Thoracic aorta (tissue), 2 donors: Measurements from ENCODE around the gene PIK3AP1. TPM values are rescaled to one million over a fixed set of nuclear protein-coding genes. Genes with fewer than 3 reads are reported as not detected.
"Not testable (repeated sequence)": the region's sequence is repeated elsewhere in the genome, so short reads cannot be mapped to it uniquely, and the experiment has no call there.

Experiments used
- ATAC-seq: fragments of 150-250 bp; one replicate; pipeline ENCODE4 v1.8.0; 2017; ENCODE audit warnings: low read depth; ENCODE audit not compliant: insufficient number of reproducible peaks, low FRiP score
- DNase-seq: peaks from one replicate; pipeline ENCODE4 v3.0.0-alpha.2; 2020; ENCODE audit warnings: low spot score
- H3K27ac ChIP-seq, 2 donors: fragments of 200-600 bp; sonication (generic); 1 replicate in 1 of 2; 2 replicates in 1 of 2; pipeline ENCODE4 v1.5.1; 2016; ENCODE audit warnings: mild to moderate bottlenecking in 2 of 2, moderate library complexity in 2 of 2
- H3K27me3 ChIP-seq: fragments of 200-600 bp; sonication (generic); replicated peaks from 2 replicates; pipeline ENCODE4 v1.6.0; 2016; ENCODE audit warnings: mild to moderate bottlenecking; ENCODE audit not compliant: insufficient read depth
- H3K36me3 ChIP-seq: fragments of 200-600 bp; sonication (generic); one replicate; pipeline ENCODE4 v1.5.1; 2016
- H3K4me1 ChIP-seq, 2 donors: fragments of 200-600 bp; sonication (generic); 1 replicate in 1 of 2; 2 replicates in 1 of 2; pipeline versions ENCODE4 v1.5.1 to v1.6.0; 2016; ENCODE audit warnings: low read depth in 2 of 2, mild to moderate bottlenecking in 1 of 2; ENCODE audit not compliant: control insufficient read depth in 1 of 2
- H3K4me3 ChIP-seq: fragments of 200-600 bp; sonication (generic); 2 replicates; pipeline ENCODE4 v1.5.1; 2016; ENCODE audit warnings: mild to moderate bottlenecking
- H3K9me3 ChIP-seq: fragments of 200-600 bp; sonication (generic); 2 replicates; pipeline ENCODE4 v1.5.1; 2016
- total RNA-seq, 2 donors: library from RNA; depleted of rRNA; stranded (reverse); fragments of >200 nt; gene quantifications; one replicate each; pipeline versions ENCODE4 v1.1.0 to v1.2.3, GENCODE V29; 2016
- TF ChIP-seq, protein P1 (sequence below): fragments of 200-600 bp; sonication (generic); IDR thresholded peaks from one replicate; pipeline ENCODE4 v1.5.1; 2019; ENCODE audit warnings: antibody characterized with exemption

The PIK3AP1 gene
- total RNA-seq, 2 donors from 2014 or later: 20.2 to 23.6 TPM

DNA sequence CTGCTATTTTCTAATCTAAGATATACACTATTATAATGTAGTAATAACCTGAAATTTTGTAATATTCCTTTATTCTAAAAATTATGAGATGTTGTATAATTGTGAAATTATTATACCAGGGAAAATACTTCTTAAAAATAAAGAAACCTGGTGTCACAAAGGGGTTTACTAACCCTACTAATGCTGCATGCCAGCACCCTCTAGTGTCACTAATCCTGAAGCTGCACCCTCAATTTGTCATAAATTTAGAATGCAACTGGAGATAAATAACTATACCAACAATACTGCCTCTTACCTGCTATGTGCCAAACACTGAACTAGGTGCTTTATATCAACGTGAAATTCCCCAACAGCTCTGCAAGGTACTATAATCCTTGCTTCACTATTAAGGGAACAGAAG lies 164.3 kb downstream of the PIK3AP1 start:
- ATAC-seq (no peak), DNase-seq (no peak)
- no peak overlapping the region for H3K27ac ChIP-seq
- TF ChIP-seq, protein P1, sequence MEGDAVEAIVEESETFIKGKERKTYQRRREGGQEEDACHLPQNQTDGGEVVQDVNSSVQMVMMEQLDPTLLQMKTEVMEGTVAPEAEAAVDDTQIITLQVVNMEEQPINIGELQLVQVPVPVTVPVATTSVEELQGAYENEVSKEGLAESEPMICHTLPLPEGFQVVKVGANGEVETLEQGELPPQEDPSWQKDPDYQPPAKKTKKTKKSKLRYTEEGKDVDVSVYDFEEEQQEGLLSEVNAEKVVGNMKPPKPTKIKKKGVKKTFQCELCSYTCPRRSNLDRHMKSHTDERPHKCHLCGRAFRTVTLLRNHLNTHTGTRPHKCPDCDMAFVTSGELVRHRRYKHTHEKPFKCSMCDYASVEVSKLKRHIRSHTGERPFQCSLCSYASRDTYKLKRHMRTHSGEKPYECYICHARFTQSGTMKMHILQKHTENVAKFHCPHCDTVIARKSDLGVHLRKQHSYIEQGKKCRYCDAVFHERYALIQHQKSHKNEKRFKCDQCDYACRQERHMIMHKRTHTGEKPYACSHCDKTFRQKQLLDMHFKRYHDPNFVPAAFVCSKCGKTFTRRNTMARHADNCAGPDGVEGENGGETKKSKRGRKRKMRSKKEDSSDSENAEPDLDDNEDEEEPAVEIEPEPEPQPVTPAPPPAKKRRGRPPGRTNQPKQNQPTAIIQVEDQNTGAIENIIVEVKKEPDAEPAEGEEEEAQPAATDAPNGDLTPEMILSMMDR: no peak
- no peak overlapping the region for H3K4me3 ChIP-seq
- H3K27me3 ChIP-seq: no peaks in the 10 kb centered on the region
- no peaks in the 10 kb centered on the region for H3K9me3 ChIP-seq
- peaks cover 27% of the 10 kb centered on the region for H3K36me3 ChIP-seq
- H3K4me1 ChIP-seq: no peaks in the 10 kb centered on the region

DNA sequence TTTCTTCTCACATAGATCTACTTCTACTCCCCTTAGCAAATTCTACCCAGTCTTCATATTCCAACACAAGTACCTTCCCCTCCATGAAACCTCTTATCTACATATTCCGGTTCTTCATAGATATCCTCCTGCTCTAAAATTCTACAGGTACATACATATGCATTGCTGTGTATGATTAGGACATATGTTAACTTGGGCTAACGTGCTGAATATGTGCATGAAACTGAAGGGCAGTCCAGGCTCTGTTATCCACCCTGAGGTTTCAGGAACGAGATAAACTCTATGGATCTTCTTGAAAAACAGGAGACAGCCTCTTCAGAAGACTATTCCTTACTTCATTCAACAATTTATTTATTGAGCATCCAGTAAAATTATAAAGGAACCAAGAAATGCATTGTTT lies 165.0 kb downstream of the PIK3AP1 start:
- H3K27me3 ChIP-seq: no peaks in the 10 kb centered on the region
- DNase-seq (no peak), ATAC-seq (no peak)
- H3K27ac ChIP-seq: no peak overlapping the region
- peaks cover 26% of the 10 kb centered on the region for H3K36me3 ChIP-seq
- no peak overlapping the region for H3K4me3 ChIP-seq
- no peaks in the 10 kb centered on the region for H3K9me3 ChIP-seq
- TF ChIP-seq, protein P1: no peak
- no peaks in the 10 kb centered on the region for H3K4me1 ChIP-seq

DNA sequence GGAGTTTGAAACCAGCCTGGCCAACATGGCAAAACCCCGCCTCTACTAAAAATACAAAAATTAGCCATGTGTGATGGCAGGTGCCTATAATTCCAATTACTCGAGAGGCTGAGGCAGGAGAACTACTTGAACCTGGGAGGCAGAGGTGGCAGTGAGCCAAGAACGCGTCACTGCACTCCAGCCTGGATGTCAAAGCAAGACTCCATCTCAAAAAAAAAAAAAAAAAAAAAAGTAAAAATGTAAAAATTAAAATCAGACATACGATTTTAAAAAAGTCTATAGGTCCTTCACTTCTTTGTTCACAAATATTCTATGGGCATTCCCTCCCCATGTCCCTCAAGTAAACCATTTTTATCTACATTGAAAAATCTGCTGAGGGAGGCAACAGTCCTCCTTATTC lies 171.7 kb downstream of the PIK3AP1 start:
- no peak for DNase-seq
- Histone ChIP-seq H3K9me3 (no peaks in the 10 kb centered on the region), H3K27me3 (no peaks in the 10 kb centered on the region), H3K4me1 (no peaks in the 10 kb centered on the region), H3K27ac (no peak overlapping the region), H3K4me3 (no peak overlapping the region), H3K36me3 (peaks cover 22% of the 10 kb centered on the region)
- no peak for ATAC-seq
- TF ChIP-seq, protein P1: no peak

DNA sequence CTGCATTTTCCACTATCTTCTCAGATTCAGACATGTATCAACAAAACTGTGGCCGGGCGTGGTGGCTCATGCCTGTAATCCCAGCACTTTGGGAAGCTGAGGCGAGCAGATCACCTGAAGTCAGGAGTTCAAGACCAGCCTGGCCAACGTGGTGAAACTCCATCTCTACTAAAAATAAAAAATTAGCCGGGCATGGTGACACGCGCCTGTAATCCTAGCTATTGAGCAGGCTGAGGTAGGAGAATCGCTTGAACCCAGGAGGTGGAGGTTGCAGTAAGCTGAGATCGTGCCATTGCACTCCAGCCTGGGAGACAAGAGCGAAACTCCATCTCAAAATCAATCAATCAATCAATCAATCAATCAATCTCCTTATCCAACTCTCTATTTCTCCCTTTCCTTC lies 174.8 kb downstream of the PIK3AP1 start:
- H3K4me3 ChIP-seq, DNase-seq, H3K9me3 ChIP-seq, ATAC-seq, H3K27me3 ChIP-seq, H3K4me1 ChIP-seq, H3K27ac ChIP-seq: not testable (repeated sequence)
- H3K36me3 ChIP-seq: peaks cover 16% of the 10 kb centered on the region

Other genes with a start within 250 kb of the PIK3AP1 start
- not detected for gene TLL2, start 206.6 kb downstream of the PIK3AP1 start, total RNA-seq
- gene TM9SF3, start 133.5 kb downstream of the PIK3AP1 start, total RNA-seq: 100 to 1,000 TPM in 1 of 2 donors, 10 to 100 TPM in 1; 68.9 to 125 TPM
- 10 to 100 TPM; 18.3 to 23.3 TPM for gene LCOR, start 111.8 kb upstream of the PIK3AP1 start, total RNA-seq